Liver (tissue), 3 donors: ENCODE measurements around the gene LARGE1.
"Not testable (repeated sequence)": the region's sequence is repeated elsewhere in the genome, so short reads cannot be mapped to it uniquely, and the experiment has no call there.

Experiments
- SP1 ChIP-seq: IDR thresholded peaks from 2 replicates; pipeline ENCODE4 v1.6.1; 2018; ENCODE audit warnings: antibody characterized with exemption, mild to moderate bottlenecking
- TAF1 ChIP-seq: conservative IDR thresholded peaks from 2 replicates; pipeline ENCODE4 v1.6.1; 2016; ENCODE audit warnings: antibody characterized with exemption, mild to moderate bottlenecking
- YY1 ChIP-seq: IDR thresholded peaks from 2 replicates; pipeline ENCODE4 v1.6.1; 2016; ENCODE audit warnings: antibody characterized with exemption, mild to moderate bottlenecking
- TF ChIP-seq, protein P1 (sequence below): fragments of 150-350 bp; IDR thresholded peaks from 2 replicates; pipeline ENCODE4 v1.5.1; 2017; ENCODE audit warnings: improper control_type of control experiment, low read depth, low read length; ENCODE audit not compliant: missing input control
- TF ChIP-seq, protein P2 (sequence below): IDR thresholded peaks from 2 replicates; pipeline ENCODE4 v1.6.1; 2016; ENCODE audit warnings: antibody characterized with exemption, mild to moderate bottlenecking
- donor health status: healthy.
- donor health status: healthy.

DNA sequence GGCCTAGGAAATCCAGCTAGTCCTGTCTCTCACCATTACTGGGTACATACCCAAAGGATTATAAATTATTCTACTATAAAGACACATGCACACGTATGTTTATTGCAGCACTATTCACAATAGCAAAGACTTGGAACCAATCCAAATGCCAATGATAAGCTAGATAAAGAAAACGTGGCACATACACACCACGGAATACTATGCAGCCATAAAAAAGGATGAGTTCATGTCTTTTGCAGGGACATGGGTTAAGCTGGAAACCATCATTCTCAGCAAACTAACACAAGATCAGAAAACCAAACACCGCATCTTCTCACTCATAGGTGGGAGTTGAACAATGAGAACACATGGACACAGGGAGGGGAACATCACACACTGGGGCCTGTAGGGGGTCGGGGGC lies 61.6 kb downstream of the LARGE1 start:
- TF ChIP-seq, protein P1, sequence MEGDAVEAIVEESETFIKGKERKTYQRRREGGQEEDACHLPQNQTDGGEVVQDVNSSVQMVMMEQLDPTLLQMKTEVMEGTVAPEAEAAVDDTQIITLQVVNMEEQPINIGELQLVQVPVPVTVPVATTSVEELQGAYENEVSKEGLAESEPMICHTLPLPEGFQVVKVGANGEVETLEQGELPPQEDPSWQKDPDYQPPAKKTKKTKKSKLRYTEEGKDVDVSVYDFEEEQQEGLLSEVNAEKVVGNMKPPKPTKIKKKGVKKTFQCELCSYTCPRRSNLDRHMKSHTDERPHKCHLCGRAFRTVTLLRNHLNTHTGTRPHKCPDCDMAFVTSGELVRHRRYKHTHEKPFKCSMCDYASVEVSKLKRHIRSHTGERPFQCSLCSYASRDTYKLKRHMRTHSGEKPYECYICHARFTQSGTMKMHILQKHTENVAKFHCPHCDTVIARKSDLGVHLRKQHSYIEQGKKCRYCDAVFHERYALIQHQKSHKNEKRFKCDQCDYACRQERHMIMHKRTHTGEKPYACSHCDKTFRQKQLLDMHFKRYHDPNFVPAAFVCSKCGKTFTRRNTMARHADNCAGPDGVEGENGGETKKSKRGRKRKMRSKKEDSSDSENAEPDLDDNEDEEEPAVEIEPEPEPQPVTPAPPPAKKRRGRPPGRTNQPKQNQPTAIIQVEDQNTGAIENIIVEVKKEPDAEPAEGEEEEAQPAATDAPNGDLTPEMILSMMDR = not testable (repeated sequence)
- TF ChIP-seq YY1, TAF1, SP1: not testable (repeated sequence)
- TF ChIP-seq, protein P2, sequence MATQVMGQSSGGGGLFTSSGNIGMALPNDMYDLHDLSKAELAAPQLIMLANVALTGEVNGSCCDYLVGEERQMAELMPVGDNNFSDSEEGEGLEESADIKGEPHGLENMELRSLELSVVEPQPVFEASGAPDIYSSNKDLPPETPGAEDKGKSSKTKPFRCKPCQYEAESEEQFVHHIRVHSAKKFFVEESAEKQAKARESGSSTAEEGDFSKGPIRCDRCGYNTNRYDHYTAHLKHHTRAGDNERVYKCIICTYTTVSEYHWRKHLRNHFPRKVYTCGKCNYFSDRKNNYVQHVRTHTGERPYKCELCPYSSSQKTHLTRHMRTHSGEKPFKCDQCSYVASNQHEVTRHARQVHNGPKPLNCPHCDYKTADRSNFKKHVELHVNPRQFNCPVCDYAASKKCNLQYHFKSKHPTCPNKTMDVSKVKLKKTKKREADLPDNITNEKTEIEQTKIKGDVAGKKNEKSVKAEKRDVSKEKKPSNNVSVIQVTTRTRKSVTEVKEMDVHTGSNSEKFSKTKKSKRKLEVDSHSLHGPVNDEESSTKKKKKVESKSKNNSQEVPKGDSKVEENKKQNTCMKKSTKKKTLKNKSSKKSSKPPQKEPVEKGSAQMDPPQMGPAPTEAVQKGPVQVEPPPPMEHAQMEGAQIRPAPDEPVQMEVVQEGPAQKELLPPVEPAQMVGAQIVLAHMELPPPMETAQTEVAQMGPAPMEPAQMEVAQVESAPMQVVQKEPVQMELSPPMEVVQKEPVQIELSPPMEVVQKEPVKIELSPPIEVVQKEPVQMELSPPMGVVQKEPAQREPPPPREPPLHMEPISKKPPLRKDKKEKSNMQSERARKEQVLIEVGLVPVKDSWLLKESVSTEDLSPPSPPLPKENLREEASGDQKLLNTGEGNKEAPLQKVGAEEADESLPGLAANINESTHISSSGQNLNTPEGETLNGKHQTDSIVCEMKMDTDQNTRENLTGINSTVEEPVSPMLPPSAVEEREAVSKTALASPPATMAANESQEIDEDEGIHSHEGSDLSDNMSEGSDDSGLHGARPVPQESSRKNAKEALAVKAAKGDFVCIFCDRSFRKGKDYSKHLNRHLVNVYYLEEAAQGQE = not testable (repeated sequence)
